ENCODE measurements around the gene CCDC87. TPM values are rescaled to one million over a fixed set of nuclear protein-coding genes. Genes with fewer than 3 reads are reported as not detected.
"Not testable (repeated sequence)": the region's sequence is repeated elsewhere in the genome, so short reads cannot be mapped to it uniquely, and the experiment has no call there.

CCDC87 gene
- total RNA-seq, 4 donors from 2014 or later, result 0.32 to 0.96 TPM; not detected in 2

- Histone ChIP-seq H3K27ac (no peak overlapping the region), H3K36me3 (no peaks in the 10 kb centered on the region), H3K9me3 (no peaks in the 10 kb centered on the region), H3K4me3 (no peak overlapping the region), H3K4me1 (no peaks in the 10 kb centered on the region), H3K27me3 (no peaks in the 10 kb centered on the region)
- 40 to 49% methylated on average over 2 of the region's 2 CpGs for WGBS, 2 donors (ENCODE audit: low coverage in 1 of 2)
- intact Hi-C loops (cut with DNase I; ENCODE audit: low total_unique reads) (no loop called here), in situ Hi-C loops (cut with MboI; ENCODE audit: low pct_ligation_motif_present in 1 of 4, low pct_unique_long_range_greater_than_20kb in 1 of 4, low sequenced_read_pairs in 3 of 4) (loop anchor here in 1 of 4 donors (10.0 kb wide), 1 partner anchor 89 kb away; the partner anchor contains the start of gene RBM4B)
- TF ChIP-seq POLR2A (IDR thresholded peaks at IDR 0.05), result no peak
- no peak for TF ChIP-seq EP300 (IDR thresholded peaks at IDR 0.05; ENCODE audit: low read depth)
- TF ChIP-seq POLR2AphosphoS5 (IDR thresholded peaks at IDR 0.05), result no peak
- no peak for TF ChIP-seq CTCF (IDR thresholded peaks at IDR 0.05)
- no peak for DNase-seq
Measured at GRCh38 chr11:66586136-66586535, 6.7 kb downstream of the CCDC87 start.

GRCh38 chr11:66585447-66585846 lies 7.4 kb downstream of the CCDC87 start:
- H3K4me1 ChIP-seq; H3K27ac ChIP-seq; H3K9me3 ChIP-seq; H3K4me3 ChIP-seq; intact Hi-C loops (cut with DNase I; ENCODE audit: low total_unique reads); DNase-seq; H3K36me3 ChIP-seq; H3K27me3 ChIP-seq: not testable (repeated sequence)
- WGBS, 2 donors (ENCODE audit: low coverage in 1 of 2), result 83 to 100% methylated on average over 1 of the region's 1 CpG
- in situ Hi-C loops (cut with MboI; ENCODE audit: low pct_ligation_motif_present in 1 of 4, low pct_unique_long_range_greater_than_20kb in 1 of 4, low sequenced_read_pairs in 3 of 4), result loop anchor here in 1 of 4 donors (10.0 kb wide), 1 partner anchor 89 kb away; the partner anchor contains the start of gene RBM4B

- H3K27ac ChIP-seq; H3K4me3 ChIP-seq; H3K36me3 ChIP-seq; DNase-seq; H3K4me1 ChIP-seq; intact Hi-C loops (cut with DNase I; ENCODE audit: low total_unique reads); H3K9me3 ChIP-seq; H3K27me3 ChIP-seq: not testable (repeated sequence)
- WGBS, 2 donors (ENCODE audit: low coverage in 1 of 2), result 72 to 81% methylated on average over 3 of the region's 3 CpGs
- in situ Hi-C loops (cut with MboI; ENCODE audit: low pct_ligation_motif_present in 1 of 4, low pct_unique_long_range_greater_than_20kb in 1 of 4, low sequenced_read_pairs in 3 of 4), result loop anchor here in 2 of 4 donors (5.0 to 10.0 kb wide), 2 partner anchors 92 to 100 kb away; partner anchors contain the start of gene RBM4B (in 1 of the 2)
Measured at GRCh38 chr11:66582565-66583147, 10.2 kb downstream of the CCDC87 start.

GRCh38 chr11:66581261-66581660 lies 11.6 kb downstream of the CCDC87 start:
- TF ChIP-seq CTCF (IDR thresholded peaks at IDR 0.05), result no peak
- no peak for TF ChIP-seq POLR2AphosphoS5 (IDR thresholded peaks at IDR 0.05)
- TF ChIP-seq POLR2A (IDR thresholded peaks at IDR 0.05), result no peak
- TF ChIP-seq EP300 (IDR thresholded peaks at IDR 0.05; ENCODE audit: low read depth), result no peak
- Histone ChIP-seq H3K36me3 (no peaks in the 10 kb centered on the region), H3K4me1 (no peaks in the 10 kb centered on the region), H3K9me3 (no peaks in the 10 kb centered on the region), H3K27ac (no peak overlapping the region), H3K27me3 (no peaks in the 10 kb centered on the region), H3K4me3 (no peak overlapping the region)
- intact Hi-C loops (cut with DNase I; ENCODE audit: low total_unique reads), result no loop called here
- no peak for DNase-seq
- in situ Hi-C loops (cut with MboI; ENCODE audit: low pct_ligation_motif_present in 1 of 4, low pct_unique_long_range_greater_than_20kb in 1 of 4, low sequenced_read_pairs in 3 of 4), result loop anchor here in 2 of 4 donors (5.0 to 10.0 kb wide), 2 partner anchors 94 to 101 kb away; partner anchors contain the start of gene RBM4B (in 1 of the 2)
- WGBS, 2 donors (ENCODE audit: low coverage in 1 of 2), result 77 to 83% methylated on average over 1 to 3 of the region's 3 CpGs

GRCh38 chr11:66580803-66581202 lies 12.1 kb downstream of the CCDC87 start:
- intact Hi-C loops (cut with DNase I; ENCODE audit: low total_unique reads) (no loop called here), in situ Hi-C loops (cut with MboI; ENCODE audit: low pct_ligation_motif_present in 1 of 4, low pct_unique_long_range_greater_than_20kb in 1 of 4, low sequenced_read_pairs in 3 of 4) (loop anchor here in 2 of 4 donors (5.0 to 10.0 kb wide), 2 partner anchors 94 to 101 kb away; partner anchors contain the start of gene RBM4B (in 1 of the 2))
- H3K36me3 ChIP-seq, result no peaks in the 10 kb centered on the region
- no peak overlapping the region for H3K4me3 ChIP-seq
- no peaks in the 10 kb centered on the region for H3K4me1 ChIP-seq
- H3K27me3 ChIP-seq, result peaks cover 1% of the 10 kb centered on the region
- H3K27ac ChIP-seq, result no peak overlapping the region
- WGBS, 2 donors (ENCODE audit: low coverage in 1 of 2), result 73 to 83% methylated on average over 4 to 5 of the region's 5 CpGs
- H3K9me3 ChIP-seq, result no peaks in the 10 kb centered on the region
- no peak for DNase-seq
- TF ChIP-seq POLR2AphosphoS5 (IDR thresholded peaks at IDR 0.05), result no peak
- no peak for TF ChIP-seq EP300 (IDR thresholded peaks at IDR 0.05; ENCODE audit: low read depth)
- no peak for TF ChIP-seq POLR2A (IDR thresholded peaks at IDR 0.05)
- no peak for TF ChIP-seq CTCF (IDR thresholded peaks at IDR 0.05)

All from transverse colon (tissue), 4 donors.